Heart left ventricle (tissue), 16 donors: ENCODE data around the gene ALS2CL. TPM values are rescaled to one million over a fixed set of nuclear protein-coding genes. Genes with fewer than 3 reads are reported as not detected.

Experiments used
- ATAC-seq, 4 donors: fragments of 200-7000 bp; cut with Tn5 transposase; one replicate each; pipeline ENCODE4 v1.9.1; 2020 to 2022; ENCODE audit warnings: moderate library complexity in 4 of 4, mild to moderate bottlenecking in 3 of 4, moderate number of reproducible peaks in 1 of 4
- DNase-seq, 5 donors: peaks; one replicate each; pipeline ENCODE4 v3.0.0-alpha.2; 2020
- H3K27ac ChIP-seq, 12 donors: fragments of 200-600 bp; sonication (generic) in 4 of 12; one replicate each; pipeline versions ENCODE4 v1.5.0 to v1.8.0; 2016 to 2022; ENCODE audit warnings: mild to moderate bottlenecking in 2 of 12
- H3K27me3 ChIP-seq, 9 donors: fragments of 200-600 bp; sonication (generic) in 2 of 9; one replicate each; pipeline versions ENCODE4 v1.5.1 to v1.8.0; 2016 to 2022; ENCODE audit warnings: mild to moderate bottlenecking in 3 of 9
- H3K36me3 ChIP-seq, 9 donors: fragments of 200-600 bp; sonication (generic) in 2 of 9; one replicate each; pipeline versions ENCODE4 v1.5.0 to v1.8.0; 2018 to 2022; ENCODE audit warnings: mild to moderate bottlenecking in 2 of 9
- H3K4me1 ChIP-seq, 12 donors: fragments of 200-600 bp; sonication (generic) in 4 of 12; one replicate each; pipeline versions ENCODE4 v1.5.0 to v1.8.0; 2016 to 2022; ENCODE audit warnings: mild to moderate bottlenecking in 3 of 12
- H3K4me3 ChIP-seq, 12 donors: fragments of 200-600 bp; sonication (generic) in 4 of 12; one replicate each; pipeline versions ENCODE4 v1.5.0 to v1.8.0; 2017 to 2022; ENCODE audit warnings: mild to moderate bottlenecking in 9 of 12, moderate library complexity in 4 of 12
- H3K9me3 ChIP-seq, 12 donors: fragments of 200-600 bp; sonication (generic) in 4 of 12; one replicate each; pipeline versions ENCODE4 v1.5.0 to v1.8.0; 2016 to 2022; ENCODE audit warnings: mild to moderate bottlenecking in 1 of 12
- POLR2A ChIP-seq, 2 donors: fragments of 450-650 bp; IDR thresholded peaks; one replicate each; pipeline ENCODE4 v1.6.1; 2017; ENCODE audit warnings: antibody characterized with exemption in 2 of 2, mild to moderate bottlenecking in 2 of 2, moderate library complexity in 2 of 2
- WGBS, 4 donors: extraction: QIAGEN DNeasy Blood & Tissue Kit in 2 of 4; methylation state at CpG; one replicate each; pipeline versions ENCODE4 v1.1.5 to v1.1.7; 2013 to 2018; 5-methylcytosine and 5-hydroxymethylcytosine counted together
- intact Hi-C, 10 donors: fragments of 100-400 bp; cut with DNase I; formaldehyde crosslinking; loops; one replicate each; pipeline versions ENCODE4 v1.11.1 to v1.14.2; 2022
- polyA plus RNA-seq, 2 donors: library from polyadenylated mRNA; stranded (reverse); fragments of 200-250 nt; gene quantifications; one replicate each; pipeline ENCODE4 v1.2.3, GENCODE V29; 2013
- total RNA-seq, 9 donors: library from RNA; depleted of rRNA in 2 of 9; stranded (reverse); fragments of >200 nt in 2 of 9; fragmentation: NEBNext Ultra II Directional in 3 of 9; extraction: Animal tissue kit (Norgen Biotek cat#: 25700) in 3 of 9; gene quantifications; one replicate each; pipeline versions ENCODE4 v1.1.0 to v1.2.4, GENCODE V29; 2016 to 2023
- TF ChIP-seq, protein P1 (sequence below), 12 donors: fragments of 200-600 bp; sonication (generic) in 4 of 12; IDR thresholded peaks; one replicate each; pipeline versions ENCODE4 v1.5.0 to v1.8.0; 2018 to 2022; ENCODE audit warnings: antibody characterized with exemption in 12 of 12, mild to moderate bottlenecking in 5 of 12
- donor health status: ischemic (EF 13 %, LVEDD 7.1; RV severe dilation, severe dysfunction).
- donor health status: healthy with polysubstance abuse.
- donor health status: DM: no; HTN: yes; CAD: no.
- donor health status: DM: no; HTN: no; CAD: no.
- donor health status: ischemic (EF 25% LVEDD 6.9; RV normal size, moderate dysfunction).
- donor health status: ischemic (EF 25% LVEDD 5.7; RV mildly dilated, moderate dysfunction).
- donor health status: healthy.
- donor health status: DM: yes; HTN: yes; CAD: no.
- donor health status: ischemic (EF 35%, LVEDD 5.7; RV mildly dilated, moderate dysfunction).
- donor health status: nonischemic (EF 11% LVEDD 7.7; RV severe dilation, severe dysfunction).
- donor health status: DM: yes; HTN: yes; CAD: no.
- donor health status: PGD.
- donor health status: ischemic (EF 29% LVEDD 5.4; RV normal size, mild dysfunction).
- donor health status: nonischemic (EF 23%, LVEDD 6.1; RV moderate dilation, normal function).

Gene ALS2CL
- total and polyA plus RNA-seq, 11 donors = 11.8 to 40.7 (median 25.4) TPM

DNA sequence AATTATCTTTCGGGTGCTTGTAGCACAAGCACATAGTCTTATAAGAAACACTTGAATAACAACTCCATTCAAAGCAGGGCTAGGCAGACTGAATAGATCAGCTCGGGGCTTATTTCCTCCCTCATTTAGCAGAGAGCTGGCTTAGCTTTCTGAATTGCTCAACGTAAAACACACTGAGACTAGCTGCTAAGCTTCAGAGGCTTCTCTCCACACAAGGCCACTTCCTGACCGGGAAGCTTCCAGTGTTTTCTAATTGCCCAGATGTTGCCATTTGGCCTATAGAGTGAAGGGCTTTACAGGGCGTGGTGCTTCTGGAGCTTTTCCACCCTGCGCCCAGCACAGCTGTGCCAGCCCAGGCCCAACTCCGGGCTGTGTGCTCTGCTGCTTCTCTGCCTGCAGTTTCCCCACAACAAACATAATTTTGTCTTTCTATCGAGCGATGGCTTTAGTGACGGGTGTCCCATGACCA, 64.5 kb downstream of the ALS2CL start:
- no peak for TF ChIP-seq POLR2A (IDR thresholded peaks at IDR 0.05)
- TF ChIP-seq, protein P1, sequence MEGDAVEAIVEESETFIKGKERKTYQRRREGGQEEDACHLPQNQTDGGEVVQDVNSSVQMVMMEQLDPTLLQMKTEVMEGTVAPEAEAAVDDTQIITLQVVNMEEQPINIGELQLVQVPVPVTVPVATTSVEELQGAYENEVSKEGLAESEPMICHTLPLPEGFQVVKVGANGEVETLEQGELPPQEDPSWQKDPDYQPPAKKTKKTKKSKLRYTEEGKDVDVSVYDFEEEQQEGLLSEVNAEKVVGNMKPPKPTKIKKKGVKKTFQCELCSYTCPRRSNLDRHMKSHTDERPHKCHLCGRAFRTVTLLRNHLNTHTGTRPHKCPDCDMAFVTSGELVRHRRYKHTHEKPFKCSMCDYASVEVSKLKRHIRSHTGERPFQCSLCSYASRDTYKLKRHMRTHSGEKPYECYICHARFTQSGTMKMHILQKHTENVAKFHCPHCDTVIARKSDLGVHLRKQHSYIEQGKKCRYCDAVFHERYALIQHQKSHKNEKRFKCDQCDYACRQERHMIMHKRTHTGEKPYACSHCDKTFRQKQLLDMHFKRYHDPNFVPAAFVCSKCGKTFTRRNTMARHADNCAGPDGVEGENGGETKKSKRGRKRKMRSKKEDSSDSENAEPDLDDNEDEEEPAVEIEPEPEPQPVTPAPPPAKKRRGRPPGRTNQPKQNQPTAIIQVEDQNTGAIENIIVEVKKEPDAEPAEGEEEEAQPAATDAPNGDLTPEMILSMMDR (IDR thresholded peaks at IDR 0.05) = no peak
- 73 to 83% (median 80%) methylated on average over 10 of the region's 10 CpGs for WGBS, 4 donors
- ATAC-seq (peak in 3 of 4 donors; percentile 27 to 35 (median 31)), DNase-seq (peak in 1 of 5 donors; percentile 32)
- H3K4me1 ChIP-seq = peaks cover 0 to 15% (median 9%) of the 10 kb centered on the region in 12 donors
- peak overlapping the region in 10 of 12 donors; percentile 6 to 68 (median 61) for H3K27ac ChIP-seq
- H3K36me3 ChIP-seq = no peaks in the 10 kb centered on the region
- no peaks in the 10 kb centered on the region for H3K9me3 ChIP-seq
- peaks cover 0 to 3% (median 0%) of the 10 kb centered on the region in 9 donors for H3K27me3 ChIP-seq
- intact Hi-C loops = loop anchor here in 5 of 10 donors (2.0 to 10.0 kb wide), 6 partner anchors 54 to 144 kb away; partner anchors contain the start of gene LRRC2 (in 1 of the 5)
- H3K4me3 ChIP-seq = no peak overlapping the region

DNA sequence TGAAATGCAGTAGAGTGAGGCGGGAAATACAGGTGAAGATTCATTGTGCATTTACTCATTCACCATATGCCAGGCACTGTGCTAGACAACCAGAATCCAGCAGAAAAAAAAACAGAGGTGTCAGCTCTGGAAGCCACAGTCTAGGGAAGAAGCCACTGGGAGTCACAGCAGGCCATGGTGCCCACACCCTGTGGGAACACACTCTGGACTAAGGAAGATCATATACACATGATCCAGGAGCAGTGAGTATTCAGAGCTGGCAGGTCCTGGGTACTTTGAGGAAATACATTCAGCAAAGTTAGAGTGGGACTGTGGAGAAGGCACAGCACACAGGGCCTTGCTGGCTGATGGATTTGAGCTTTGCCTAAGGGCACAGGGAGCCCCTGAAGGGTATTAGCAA, 66.4 kb downstream of the ALS2CL start:
- Histone ChIP-seq H3K9me3 (no peaks in the 10 kb centered on the region), H3K36me3 (no peaks in the 10 kb centered on the region), H3K27ac (no peak overlapping the region), H3K4me1 (peaks cover 0 to 15% (median 9%) of the 10 kb centered on the region in 12 donors), H3K27me3 (peaks cover 0 to 10% (median 0%) of the 10 kb centered on the region in 9 donors), H3K4me3 (no peak overlapping the region)
- WGBS, 4 donors = 89 to 98% (median 95%) methylated on average over 1 of the region's 1 CpG
- no peak for DNase-seq
- intact Hi-C loops = loop anchor here in 5 of 10 donors (5.0 to 10.0 kb wide), 5 partner anchors 52 to 142 kb away; partner anchors contain the start of gene LRRC2 (in 1 of the 5)
- TF ChIP-seq POLR2A (IDR thresholded peaks at IDR 0.05) = no peak
- TF ChIP-seq, protein P1 (IDR thresholded peaks at IDR 0.05) = no peak
- no peak for ATAC-seq

DNA sequence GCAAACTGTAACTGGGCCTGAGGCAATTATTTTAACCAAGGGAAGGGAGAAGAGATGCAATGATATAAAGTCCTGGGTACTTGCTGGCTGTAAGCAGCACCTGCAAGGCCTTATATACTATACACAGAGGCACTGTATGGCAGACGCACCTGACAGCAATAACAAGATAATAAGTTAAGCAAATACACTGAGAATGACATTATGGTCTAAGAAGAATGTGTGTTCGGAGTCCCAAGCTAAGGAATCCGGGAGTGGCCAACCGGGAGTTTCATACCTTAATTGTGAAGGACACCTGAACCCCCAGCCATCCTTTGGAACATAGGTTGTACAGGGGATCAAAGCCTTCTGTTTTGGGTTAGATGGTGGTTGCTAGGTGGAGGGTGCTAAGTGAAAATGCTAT, 67.4 kb downstream of the ALS2CL start:
- TF ChIP-seq, protein P1 (IDR thresholded peaks at IDR 0.05) = no peak
- no peak for TF ChIP-seq POLR2A (IDR thresholded peaks at IDR 0.05)
- Histone ChIP-seq H3K27me3 (peaks cover 0 to 10% (median 0%) of the 10 kb centered on the region in 9 donors), H3K36me3 (no peaks in the 10 kb centered on the region), H3K4me3 (no peak overlapping the region), H3K9me3 (no peaks in the 10 kb centered on the region), H3K27ac (no peak overlapping the region), H3K4me1 (peaks cover 0 to 15% (median 9%) of the 10 kb centered on the region in 12 donors)
- ATAC-seq (no peak), DNase-seq (no peak)
- WGBS, 4 donors = 90 to 98% (median 94%) methylated on average over 4 of the region's 4 CpGs
- intact Hi-C loops = loop anchor here in 5 of 10 donors (5.0 to 10.0 kb wide), 5 partner anchors 51 to 141 kb away; partner anchors contain the start of gene LRRC2 (in 1 of the 5)

DNA sequence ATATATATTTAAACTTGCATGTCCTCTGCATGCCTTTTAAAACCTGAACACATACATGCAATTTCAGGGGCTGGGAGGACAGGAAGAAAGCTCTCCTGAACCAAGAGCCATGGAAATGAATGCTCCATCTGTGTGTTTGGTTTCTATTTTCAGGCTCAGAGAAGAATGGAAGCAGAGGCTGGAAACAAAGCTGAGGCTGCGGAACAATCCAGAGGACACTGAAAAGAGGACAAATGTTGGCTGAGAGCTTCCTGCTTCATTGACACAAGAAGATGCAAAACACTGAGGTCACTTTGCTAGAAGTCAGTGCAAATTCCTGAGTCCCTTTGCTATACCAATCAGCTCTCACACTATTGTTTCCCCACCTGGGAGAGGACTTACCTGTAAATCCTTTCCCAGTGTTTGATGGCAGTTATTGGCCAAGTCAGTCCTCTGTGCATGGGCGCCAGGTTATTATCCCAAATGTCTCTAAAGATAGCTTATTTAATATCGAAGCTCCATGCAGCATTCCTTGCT, 68.4 kb downstream of the ALS2CL start:
- no peak overlapping the region for H3K27ac ChIP-seq
- peaks cover 0 to 10% (median 0%) of the 10 kb centered on the region in 9 donors for H3K27me3 ChIP-seq
- no peak for TF ChIP-seq POLR2A (IDR thresholded peaks at IDR 0.05)
- TF ChIP-seq, protein P1 (IDR thresholded peaks at IDR 0.05) = no peak
- intact Hi-C loops = loop anchor here in 6 of 10 donors (2.0 to 10.0 kb wide), 6 partner anchors 50 to 140 kb away; partner anchors contain the start of gene LRRC2 (in 1 of the 6)
- H3K9me3 ChIP-seq = no peaks in the 10 kb centered on the region
- DNase-seq (no peak), ATAC-seq (no peak)
- no peaks in the 10 kb centered on the region for H3K36me3 ChIP-seq
- WGBS, 4 donors = 73 to 80% (median 77%) methylated on average over 3 of the region's 3 CpGs
- H3K4me3 ChIP-seq = no peak overlapping the region
- H3K4me1 ChIP-seq = peaks cover 0 to 10% (median 5%) of the 10 kb centered on the region in 12 donors
